ENCODE measurements around the gene KATNAL1. TPM values are rescaled to one million over a fixed set of nuclear protein-coding genes. Genes with fewer than 3 reads are reported as not detected.

Gene KATNAL1
- total and polyA plus RNA-seq, 2 of the 4 experiments (the other 2 are of a cell fraction): 6.9 to 16.8 TPM

GRCh38 chr13:30192320-30193093 is 114.8 kb downstream of the KATNAL1 start:
- intact Hi-C loops (cut with micrococcal nuclease) (no loop called here), in situ Hi-C loops (cut with MboI; ENCODE audit: low sequenced_read_pairs) (no loop called here), dilution Hi-C loops (cut with HindIII; ENCODE audit: low sequenced_read_pairs, unreplicated experiment) (no loop called here)
- peak; percentile 20; the same call in 1 of the 2 replicates for TF ChIP-seq MAFK (IDR thresholded peaks at IDR 0.05; ENCODE audit: low read depth, low read length)
- TF ChIP-seq CHD1 (IDR thresholded peaks at IDR 0.05; ENCODE audit: low read depth, low read length): no peak
- no peak overlapping the region for H4K91ac ChIP-seq (ENCODE audit: insufficient read depth, low read depth, low read length)
- no peak overlapping the region for H3K27ac ChIP-seq (ENCODE audit: insufficient read depth, low read length)
- no peak overlapping the region for H3K4ac ChIP-seq (ENCODE audit: low read depth, low read length)
- H2AK5ac ChIP-seq (ENCODE audit: low read depth, low read length): no peak overlapping the region
- H3K9me3 ChIP-seq (ENCODE audit: control insufficient read depth, insufficient read depth, low read length): no peaks in the 10 kb centered on the region
- no peak overlapping the region for H3K14ac ChIP-seq (replicated peaks; ENCODE audit: low read depth, low read length)
- WGBS, 2 experiments (ENCODE audit: extremely low coverage in 2 of 2, insufficient read length in 1 of 2): 65% methylated on average over 5 of the region's 10 CpGs; no CpG with 5 or more reads in 1 of the 2 experiments
- DNase-seq: no peak
- H2BK20ac ChIP-seq (ENCODE audit: low read depth, low read length): no peak overlapping the region
- H4K20me1 ChIP-seq (ENCODE audit: insufficient read depth, low read length): no peaks in the 10 kb centered on the region
- no peak overlapping the region for H3K18ac ChIP-seq (ENCODE audit: low read depth, low read length)
- no peak overlapping the region for H2BK15ac ChIP-seq (ENCODE audit: low read depth, low read length)
- no peak overlapping the region for H3K4me3 ChIP-seq (ENCODE audit: insufficient read depth, low read depth, low read length)
- H3K23ac ChIP-seq (ENCODE audit: low read depth, low read length): no peak overlapping the region
- ChIA-PET POLR2A (ENCODE audit: unreplicated experiment) (interaction anchor here (0.7 kb wide), 1 partner anchor 193 kb away, joined by 4 read pairs; no protein-coding TSS in a partner anchor), CTCF (no interaction called here)
- BruUV-seq (replicated peaks): no TSS peak
- H3K4me2 ChIP-seq (ENCODE audit: low read depth, low read length): no peak overlapping the region
- H3K4me1 ChIP-seq (ENCODE audit: control insufficient read depth, insufficient read depth, low read length): no peaks in the 10 kb centered on the region
- no peak overlapping the region for H4K5ac ChIP-seq (ENCODE audit: low read depth, low read length)
- no peak for ATAC-seq (ENCODE audit: low read depth)
- H4K8ac ChIP-seq (ENCODE audit: low read depth in 2 of 2, low read length in 2 of 2): no peak overlapping the region
- H3K9ac ChIP-seq (ENCODE audit: low read depth, low read length): no peak overlapping the region
- no peaks in the 10 kb centered on the region for H3K79me1 ChIP-seq (ENCODE audit: low read depth in 1 of 2, low read length in 2 of 2)
- no peaks in the 10 kb centered on the region for H3K27me3 ChIP-seq (ENCODE audit: control insufficient read depth, insufficient read depth, low read length)
- peaks cover 4% of the 10 kb centered on the region for H3K9me1 ChIP-seq (ENCODE audit: insufficient read depth, low read length)
- no peak overlapping the region for H2AFZ ChIP-seq (replicated peaks; ENCODE audit: low read length, poor library complexity)
- no peak overlapping the region for H3K56ac ChIP-seq (ENCODE audit: extremely low read depth, insufficient read depth, low read length)
- no peak overlapping the region for H2BK120ac ChIP-seq (ENCODE audit: low read depth, low read length)
- no peak overlapping the region for H2AK9ac ChIP-seq (replicated peaks; ENCODE audit: low read depth, low read length, poor library complexity)
- no peaks in the 10 kb centered on the region for H3K36me3 ChIP-seq (ENCODE audit: control insufficient read depth, insufficient read depth, low read length)
- H2BK5ac ChIP-seq (ENCODE audit: low read depth, low read length, poor library complexity, severe bottlenecking): no peak overlapping the region

All from IMR-90 (cell line).